Measurements from ENCODE around the gene SYNJ2. TPM values are rescaled to one million over a fixed set of nuclear protein-coding genes. Genes with fewer than 3 reads are reported as not detected.

SYNJ2 gene
- total RNA-seq, 5 donors from 2014 or later (not counting 1 experiment from before 2014, with no cell fraction given), result 20.0 to 37.0 (median 22.3) TPM

- no peaks in the 10 kb centered on the region for H3K27me3 Mint-ChIP-seq
- POLR2A ChIA-PET, result no interaction called here
- no peaks in the 10 kb centered on the region for H3K4me1 Mint-ChIP-seq
- H3K27me3 ChIP-seq (replicated peaks in 1 of 2; ENCODE audit: control insufficient read depth in 2 of 2, extremely low read depth in 1 of 2, insufficient read depth in 2 of 2, low read length in 1 of 2), result no peaks in the 10 kb centered on the region
- peaks cover 26 to 65% of the 10 kb centered on the region in 2 donors for H3K36me3 ChIP-seq (ENCODE audit: control insufficient read depth in 2 of 2, extremely low read depth in 1 of 2, insufficient read depth in 1 of 2, low read length in 1 of 2)
- peaks cover 60% of the 10 kb centered on the region for H3K36me3 Mint-ChIP-seq
- H3K27ac ChIP-seq (ENCODE audit: low read length), result no peak overlapping the region
- H3K4me3 ChIP-seq (ENCODE audit: control insufficient read depth in 1 of 2, extremely low read depth in 1 of 2, low read length in 1 of 2), result no peak overlapping the region
- H3K9me3 Mint-ChIP-seq, result no peaks in the 10 kb centered on the region
- H3K4me1 ChIP-seq (ENCODE audit: control insufficient read depth in 1 of 2, extremely low read depth in 1 of 2, insufficient read depth in 2 of 2, low read length in 2 of 2), result peaks cover 0 to 5% of the 10 kb centered on the region in 2 experiments
- ATAC-seq (replicated peaks in 1 of 4), result no peak
- DNase-seq, result no peak
- CTCF ChIA-PET, result interaction anchor here in 1 of 2 donors (1.4 kb wide), 1 partner anchor 14 kb away, joined by 4 read pairs; no protein-coding TSS in a partner anchor
- no peak overlapping the region for H3K27ac Mint-ChIP-seq
- no peaks in the 10 kb centered on the region for H3K9me3 ChIP-seq
- WGBS (ENCODE audit: insufficient coverage), result 98% methylated on average over 17 of the region's 23 CpGs
- no peak overlapping the region for H3K4me3 Mint-ChIP-seq
Measured at GRCh38 chr6:158083455-158084325, 102.0 kb downstream of the SYNJ2 start.

- Mint-ChIP-seq H3K4me3 (no peak overlapping the region), H3K9me3 (no peaks in the 10 kb centered on the region), H3K27ac (no peak overlapping the region), H3K36me3 (peaks cover 65% of the 10 kb centered on the region), H3K4me1 (no peaks in the 10 kb centered on the region), H3K27me3 (no peaks in the 10 kb centered on the region)
- Histone ChIP-seq H3K27ac (ENCODE audit: low read length) (no peak overlapping the region), H3K4me3 (ENCODE audit: control insufficient read depth in 1 of 2, extremely low read depth in 1 of 2, low read length in 1 of 2) (no peak overlapping the region), H3K9me3 (no peaks in the 10 kb centered on the region), H3K36me3 (ENCODE audit: control insufficient read depth in 2 of 2, extremely low read depth in 1 of 2, insufficient read depth in 1 of 2, low read length in 1 of 2) (peaks cover 32 to 63% of the 10 kb centered on the region in 2 donors), H3K4me1 (ENCODE audit: control insufficient read depth in 1 of 2, extremely low read depth in 1 of 2, insufficient read depth in 2 of 2, low read length in 2 of 2) (peaks cover 0 to 5% of the 10 kb centered on the region in 2 experiments), H3K27me3 (replicated peaks in 1 of 2; ENCODE audit: control insufficient read depth in 2 of 2, extremely low read depth in 1 of 2, insufficient read depth in 2 of 2, low read length in 1 of 2) (no peaks in the 10 kb centered on the region)
- CTCF ChIA-PET, result interaction anchor here in 1 of 2 donors (1.7 kb wide), 1 partner anchor 14 kb away, joined by 4 read pairs; no protein-coding TSS in a partner anchor
- ATAC-seq (replicated peaks in 1 of 4), result no peak
- DNase-seq, result no peak
- POLR2A ChIA-PET, result no interaction called here
- WGBS (ENCODE audit: insufficient coverage), result 86% methylated on average over 18 of the region's 21 CpGs
Measured at GRCh38 chr6:158085261-158086053, 103.8 kb downstream of the SYNJ2 start.

GRCh38 chr6:158086054-158086503 is 104.4 kb downstream of the SYNJ2 start:
- no CpG with 5 or more reads among the region's 2 CpGs for WGBS (ENCODE audit: insufficient coverage)
- Mint-ChIP-seq H3K9me3 (no peaks in the 10 kb centered on the region), H3K4me1 (no peaks in the 10 kb centered on the region), H3K36me3 (peaks cover 59% of the 10 kb centered on the region), H3K4me3 (no peak overlapping the region), H3K27ac (no peak overlapping the region), H3K27me3 (no peaks in the 10 kb centered on the region)
- Histone ChIP-seq H3K36me3 (ENCODE audit: control insufficient read depth in 2 of 2, extremely low read depth in 1 of 2, insufficient read depth in 1 of 2, low read length in 1 of 2) (peaks cover 32 to 59% of the 10 kb centered on the region in 2 donors), H3K27me3 (replicated peaks in 1 of 2; ENCODE audit: control insufficient read depth in 2 of 2, extremely low read depth in 1 of 2, insufficient read depth in 2 of 2, low read length in 1 of 2) (no peaks in the 10 kb centered on the region), H3K27ac (ENCODE audit: low read length) (no peak overlapping the region), H3K4me1 (ENCODE audit: control insufficient read depth in 1 of 2, extremely low read depth in 1 of 2, insufficient read depth in 2 of 2, low read length in 2 of 2) (peaks cover 0 to 5% of the 10 kb centered on the region in 2 experiments), H3K9me3 (no peaks in the 10 kb centered on the region), H3K4me3 (ENCODE audit: control insufficient read depth in 1 of 2, extremely low read depth in 1 of 2, low read length in 1 of 2) (no peak overlapping the region)
- ChIA-PET POLR2A (interaction anchor here in 1 of 2 donors (0.6 kb wide), 1 partner anchor 1703 kb away, joined by 4 read pairs; the partner anchor contains the start of gene TCP1), CTCF (interaction anchor here in 1 of 2 donors (1.7 kb wide), 1 partner anchor 14 kb away, joined by 4 read pairs; no protein-coding TSS in a partner anchor)
- ATAC-seq (replicated peaks in 1 of 4) (peak in 1 of 4 experiments; percentile 26), DNase-seq (no peak)

GRCh38 chr6:158086504-158087223 is 105.0 kb downstream of the SYNJ2 start:
- H3K4me1 Mint-ChIP-seq, result no peaks in the 10 kb centered on the region
- no peak overlapping the region for H3K27ac Mint-ChIP-seq
- no peaks in the 10 kb centered on the region for H3K9me3 Mint-ChIP-seq
- Histone ChIP-seq H3K36me3 (ENCODE audit: control insufficient read depth in 2 of 2, extremely low read depth in 1 of 2, insufficient read depth in 1 of 2, low read length in 1 of 2) (peaks cover 32 to 53% of the 10 kb centered on the region in 2 donors), H3K27me3 (replicated peaks in 1 of 2; ENCODE audit: control insufficient read depth in 2 of 2, extremely low read depth in 1 of 2, insufficient read depth in 2 of 2, low read length in 1 of 2) (no peaks in the 10 kb centered on the region), H3K9me3 (no peaks in the 10 kb centered on the region), H3K4me3 (ENCODE audit: control insufficient read depth in 1 of 2, extremely low read depth in 1 of 2, low read length in 1 of 2) (no peak overlapping the region), H3K27ac (ENCODE audit: low read length) (no peak overlapping the region), H3K4me1 (ENCODE audit: control insufficient read depth in 1 of 2, extremely low read depth in 1 of 2, insufficient read depth in 2 of 2, low read length in 2 of 2) (peaks cover 0 to 5% of the 10 kb centered on the region in 2 experiments)
- peak overlapping the region in 1 of 3 donors; percentile 23 for H3K4me3 Mint-ChIP-seq
- ChIA-PET CTCF (interaction anchor here in 1 of 2 donors (1.7 kb wide), 1 partner anchor 15 kb away, joined by 4 read pairs; no protein-coding TSS in a partner anchor), POLR2A (interaction anchor here in 1 of 2 donors (0.6 kb wide), 1 partner anchor 1703 kb away, joined by 4 read pairs; the partner anchor contains the start of gene TCP1)
- DNase-seq (no peak), ATAC-seq (replicated peaks in 1 of 4) (peak in 2 of 4 experiments; percentile 26 to 38)
- H3K36me3 Mint-ChIP-seq, result peaks cover 57% of the 10 kb centered on the region
- WGBS (ENCODE audit: insufficient coverage), result 81% methylated on average over 23 of the region's 32 CpGs
- no peaks in the 10 kb centered on the region for H3K27me3 Mint-ChIP-seq

- Mint-ChIP-seq H3K36me3 (peaks cover 58% of the 10 kb centered on the region), H3K27me3 (no peaks in the 10 kb centered on the region), H3K4me1 (no peaks in the 10 kb centered on the region), H3K4me3 (peak overlapping the region in 1 of 3 donors; percentile 23), H3K9me3 (no peaks in the 10 kb centered on the region), H3K27ac (no peak overlapping the region)
- ChIA-PET POLR2A (interaction anchor here in 1 of 2 donors (0.7 kb wide), 1 partner anchor 381 kb away, joined by 9 read pairs; no protein-coding TSS in a partner anchor), CTCF (no interaction called here)
- Histone ChIP-seq H3K27me3 (replicated peaks in 1 of 2; ENCODE audit: control insufficient read depth in 2 of 2, extremely low read depth in 1 of 2, insufficient read depth in 2 of 2, low read length in 1 of 2) (no peaks in the 10 kb centered on the region), H3K9me3 (no peaks in the 10 kb centered on the region), H3K4me3 (ENCODE audit: control insufficient read depth in 1 of 2, extremely low read depth in 1 of 2, low read length in 1 of 2) (no peak overlapping the region), H3K4me1 (ENCODE audit: control insufficient read depth in 1 of 2, extremely low read depth in 1 of 2, insufficient read depth in 2 of 2, low read length in 2 of 2) (peaks cover 0 to 5% of the 10 kb centered on the region in 2 experiments), H3K36me3 (ENCODE audit: control insufficient read depth in 2 of 2, extremely low read depth in 1 of 2, insufficient read depth in 1 of 2, low read length in 1 of 2) (peaks cover 29 to 57% of the 10 kb centered on the region in 2 donors), H3K27ac (ENCODE audit: low read length) (no peak overlapping the region)
- no peak for DNase-seq
- ATAC-seq (replicated peaks in 1 of 4), result no peak
- 98% methylated on average over 10 of the region's 14 CpGs for WGBS (ENCODE audit: insufficient coverage)
Measured at GRCh38 chr6:158087224-158087867, 105.7 kb downstream of the SYNJ2 start.

Data from T-cell (primary cell).